DOHH2 (cell line): ENCODE data around the gene SUSD4.

ENCODE experiments used
- CTCF ChIP-seq: fragments of 200-600 bp; sonication (generic); IDR thresholded peaks from one replicate; pipeline ENCODE4 v1.5.1; 2014; ENCODE audit warnings: antibody characterized with exemption, mild to moderate bottlenecking, low read depth, low read length; ENCODE audit not compliant: poor library complexity, severe bottlenecking
- EZH2phosphoT487 ChIP-seq: fragments of 200-600 bp; sonication (generic); IDR thresholded peaks from 2 replicates; pipeline ENCODE4 v1.6.1; 2017; ENCODE audit warnings: borderline replicate concordance, mild to moderate bottlenecking, antibody characterized with exemption, low read length, moderate library complexity, mixed read lengths

- TF ChIP-seq CTCF: no peak
- no peak for TF ChIP-seq EZH2phosphoT487
Measured at GRCh38 chr1:223401873-223402789, 38.2 kb upstream of the SUSD4 start.
